SH-SY5Y (cell line): ENCODE results near the gene ITPK1.

Source experiments
- GATA2 ChIP-seq: IDR thresholded peaks from 2 replicates; pipeline ENCODE4 v1.6.1; 2011; ENCODE audit warnings: mild to moderate bottlenecking, low read depth, low read length
- GATA3 ChIP-seq: IDR thresholded peaks from 2 replicates; pipeline ENCODE4 v1.6.1; 2011; ENCODE audit warnings: low read depth, mild to moderate bottlenecking, low read length, moderate library complexity

- TF ChIP-seq GATA2 = no peak
- no peak for TF ChIP-seq GATA3
Observed at GRCh38 chr14:93056840-93057585, 58.7 kb downstream of the ITPK1 start.
